ENCODE measurements around the gene HSPB1.

The HSPB1 gene

GRCh38 chr7:76349313-76349885, 46.9 kb downstream of the HSPB1 start:
- Histone ChIP-seq H3K27me3 (ENCODE audit: control insufficient read depth in 1 of 2, insufficient read depth in 1 of 2, low read length in 2 of 2) (no peaks in the 10 kb centered on the region), H4K91ac (ENCODE audit: low read length) (no peak overlapping the region), H2BK120ac (ENCODE audit: low read depth, low read length) (no peak overlapping the region), H3K14ac (ENCODE audit: low read length in 2 of 2) (no peak overlapping the region), H3K9me3 (ENCODE audit: control insufficient read depth, low read length) (no peaks in the 10 kb centered on the region), H3K23ac (ENCODE audit: low read length in 2 of 2) (no peak overlapping the region), H3K4me3 (ENCODE audit: insufficient read depth in 1 of 2, low read depth in 1 of 2, low read length in 2 of 2) (no peak overlapping the region), H3K36me3 (ENCODE audit: control insufficient read depth in 1 of 2, insufficient read depth in 2 of 2, low read depth in 1 of 2, low read length in 2 of 2) (peaks cover 45 to 68% of the 10 kb centered on the region in 2 experiments), H2AK5ac (ENCODE audit: low read length, severe bottlenecking) (no peak overlapping the region), H2BK15ac (ENCODE audit: low read depth, poor library complexity, severe bottlenecking) (no peak overlapping the region), H2BK12ac (ENCODE audit: low read length in 2 of 2) (no peak overlapping the region), H3K9ac (ENCODE audit: low read length) (no peak overlapping the region), H3K79me1 (replicated peaks; ENCODE audit: low read length, poor library complexity, severe bottlenecking) (no peaks in the 10 kb centered on the region), H2AFZ (ENCODE audit: low read depth, low read length) (no peak overlapping the region), H3K4ac (ENCODE audit: low read depth in 1 of 2, low read length in 2 of 2) (no peak overlapping the region), H3K27ac (ENCODE audit: low read length, poor library complexity, severe bottlenecking) (no peak overlapping the region), H4K8ac (ENCODE audit: low read length) (no peak overlapping the region), H3K4me2 (ENCODE audit: low read length, poor library complexity, severe bottlenecking) (no peak overlapping the region), H3K18ac (ENCODE audit: low read depth in 1 of 2, low read length in 2 of 2) (no peak overlapping the region), H2BK5ac (ENCODE audit: low read depth, low read length, poor library complexity, severe bottlenecking) (no peak overlapping the region), H3K4me1 (ENCODE audit: control insufficient read depth, insufficient read depth, low read depth, low read length) (peaks cover 11% of the 10 kb centered on the region)
- DNase-seq, result no peak
- WGBS, result 96% methylated on average over 4 of the region's 8 CpGs

- H3K4me1 ChIP-seq (ENCODE audit: control insufficient read depth, insufficient read depth, low read depth, low read length), result peaks cover 11% of the 10 kb centered on the region
- peak overlapping the region in 1 of 2 experiments; percentile 11 for H3K4me3 ChIP-seq (ENCODE audit: insufficient read depth in 1 of 2, low read depth in 1 of 2, low read length in 2 of 2)
- no peak overlapping the region for H3K18ac ChIP-seq (ENCODE audit: low read depth in 1 of 2, low read length in 2 of 2)
- no peak overlapping the region for H2BK12ac ChIP-seq (ENCODE audit: low read length in 2 of 2)
- WGBS, result 91% methylated on average over 6 of the region's 7 CpGs
- H4K8ac ChIP-seq (ENCODE audit: low read length), result no peak overlapping the region
- no peak overlapping the region for H4K91ac ChIP-seq (ENCODE audit: low read length)
- H3K27me3 ChIP-seq (ENCODE audit: control insufficient read depth in 1 of 2, insufficient read depth in 1 of 2, low read length in 2 of 2), result no peaks in the 10 kb centered on the region
- no peak overlapping the region for H2BK120ac ChIP-seq (ENCODE audit: low read depth, low read length)
- no peaks in the 10 kb centered on the region for H3K79me1 ChIP-seq (replicated peaks; ENCODE audit: low read length, poor library complexity, severe bottlenecking)
- H3K4ac ChIP-seq (ENCODE audit: low read depth in 1 of 2, low read length in 2 of 2), result no peak overlapping the region
- H3K14ac ChIP-seq (ENCODE audit: low read length in 2 of 2), result no peak overlapping the region
- no peak overlapping the region for H2BK5ac ChIP-seq (ENCODE audit: low read depth, low read length, poor library complexity, severe bottlenecking)
- no peak overlapping the region for H3K9ac ChIP-seq (ENCODE audit: low read length)
- no peak for DNase-seq
- H2AK5ac ChIP-seq (ENCODE audit: low read length, severe bottlenecking), result no peak overlapping the region
- H3K9me3 ChIP-seq (ENCODE audit: control insufficient read depth, low read length), result no peaks in the 10 kb centered on the region
- no peak overlapping the region for H2BK15ac ChIP-seq (ENCODE audit: low read depth, poor library complexity, severe bottlenecking)
- H2AFZ ChIP-seq (ENCODE audit: low read depth, low read length), result no peak overlapping the region
- H3K36me3 ChIP-seq (ENCODE audit: control insufficient read depth in 1 of 2, insufficient read depth in 2 of 2, low read depth in 1 of 2, low read length in 2 of 2), result peaks cover 39 to 68% of the 10 kb centered on the region in 2 experiments
- no peak overlapping the region for H3K27ac ChIP-seq (ENCODE audit: low read length, poor library complexity, severe bottlenecking)
- no peak overlapping the region for H3K23ac ChIP-seq (ENCODE audit: low read length in 2 of 2)
- no peak overlapping the region for H3K4me2 ChIP-seq (ENCODE audit: low read length, poor library complexity, severe bottlenecking)
Observed at GRCh38 chr7:76351372-76351771, 48.9 kb downstream of the HSPB1 start.

GRCh38 chr7:76352193-76352592, 49.7 kb downstream of the HSPB1 start:
- Histone ChIP-seq H3K4ac (ENCODE audit: low read depth in 1 of 2, low read length in 2 of 2) (no peak overlapping the region), H2AK5ac (ENCODE audit: low read length, severe bottlenecking) (no peak overlapping the region), H3K14ac (ENCODE audit: low read length in 2 of 2) (no peak overlapping the region), H2BK15ac (ENCODE audit: low read depth, poor library complexity, severe bottlenecking) (no peak overlapping the region), H4K8ac (ENCODE audit: low read length) (peak overlapping the region; percentile 28), H2AFZ (ENCODE audit: low read depth, low read length) (no peak overlapping the region), H3K23ac (ENCODE audit: low read length in 2 of 2) (no peak overlapping the region), H3K27me3 (ENCODE audit: control insufficient read depth in 1 of 2, insufficient read depth in 1 of 2, low read length in 2 of 2) (no peaks in the 10 kb centered on the region), H3K27ac (ENCODE audit: low read length, poor library complexity, severe bottlenecking) (peak overlapping the region; percentile 45), H3K4me1 (ENCODE audit: control insufficient read depth, insufficient read depth, low read depth, low read length) (peaks cover 13% of the 10 kb centered on the region), H3K79me1 (replicated peaks; ENCODE audit: low read length, poor library complexity, severe bottlenecking) (no peaks in the 10 kb centered on the region), H3K36me3 (ENCODE audit: control insufficient read depth in 1 of 2, insufficient read depth in 2 of 2, low read depth in 1 of 2, low read length in 2 of 2) (peaks cover 31 to 68% of the 10 kb centered on the region in 2 experiments), H2BK5ac (ENCODE audit: low read depth, low read length, poor library complexity, severe bottlenecking) (peak overlapping the region; percentile 44), H2BK12ac (ENCODE audit: low read length in 2 of 2) (no peak overlapping the region), H3K4me3 (ENCODE audit: insufficient read depth in 1 of 2, low read depth in 1 of 2, low read length in 2 of 2) (peak overlapping the region in 1 of 2 experiments; percentile 11), H4K91ac (ENCODE audit: low read length) (no peak overlapping the region), H2BK120ac (ENCODE audit: low read depth, low read length) (no peak overlapping the region), H3K18ac (ENCODE audit: low read depth in 1 of 2, low read length in 2 of 2) (no peak overlapping the region), H3K4me2 (ENCODE audit: low read length, poor library complexity, severe bottlenecking) (peak overlapping the region; percentile 65), H3K9ac (ENCODE audit: low read length) (peak overlapping the region; percentile 51), H3K9me3 (ENCODE audit: control insufficient read depth, low read length) (no peaks in the 10 kb centered on the region)
- peak; percentile 42 for DNase-seq
- WGBS, result 69% methylated on average over 5 of the region's 6 CpGs

- Histone ChIP-seq H3K27ac (ENCODE audit: low read length, poor library complexity, severe bottlenecking) (no peak overlapping the region), H2BK12ac (ENCODE audit: low read length in 2 of 2) (no peak overlapping the region), H3K14ac (ENCODE audit: low read length in 2 of 2) (no peak overlapping the region), H2BK15ac (ENCODE audit: low read depth, poor library complexity, severe bottlenecking) (no peak overlapping the region), H3K36me3 (ENCODE audit: control insufficient read depth in 1 of 2, insufficient read depth in 2 of 2, low read depth in 1 of 2, low read length in 2 of 2) (peaks cover 22 to 57% of the 10 kb centered on the region in 2 experiments), H2BK120ac (ENCODE audit: low read depth, low read length) (peak overlapping the region; percentile 27), H3K4me3 (ENCODE audit: insufficient read depth in 1 of 2, low read depth in 1 of 2, low read length in 2 of 2) (no peak overlapping the region), H3K4me2 (ENCODE audit: low read length, poor library complexity, severe bottlenecking) (no peak overlapping the region), H3K9ac (ENCODE audit: low read length) (no peak overlapping the region), H4K91ac (ENCODE audit: low read length) (no peak overlapping the region), H3K27me3 (ENCODE audit: control insufficient read depth in 1 of 2, insufficient read depth in 1 of 2, low read length in 2 of 2) (no peaks in the 10 kb centered on the region), H2BK5ac (ENCODE audit: low read depth, low read length, poor library complexity, severe bottlenecking) (no peak overlapping the region), H3K4ac (ENCODE audit: low read depth in 1 of 2, low read length in 2 of 2) (no peak overlapping the region), H4K8ac (ENCODE audit: low read length) (no peak overlapping the region), H3K23ac (ENCODE audit: low read length in 2 of 2) (no peak overlapping the region), H3K9me3 (ENCODE audit: control insufficient read depth, low read length) (no peaks in the 10 kb centered on the region), H2AK5ac (ENCODE audit: low read length, severe bottlenecking) (no peak overlapping the region), H3K18ac (ENCODE audit: low read depth in 1 of 2, low read length in 2 of 2) (no peak overlapping the region), H3K79me1 (replicated peaks; ENCODE audit: low read length, poor library complexity, severe bottlenecking) (no peaks in the 10 kb centered on the region), H2AFZ (ENCODE audit: low read depth, low read length) (no peak overlapping the region), H3K4me1 (ENCODE audit: control insufficient read depth, insufficient read depth, low read depth, low read length) (peaks cover 8% of the 10 kb centered on the region)
- 100% methylated on average over 4 of the region's 5 CpGs for WGBS
- no peak for DNase-seq
Observed at GRCh38 chr7:76353744-76354143, 51.3 kb downstream of the HSPB1 start.

Data from mesenchymal stem cell (in vitro differentiated cells and primary cell).